ENCODE results near the gene DOCK10. TPM values are rescaled to one million over a fixed set of nuclear protein-coding genes. Genes with fewer than 3 reads are reported as not detected.

Gene DOCK10
- polyA plus RNA-seq, 1 donor (not counting 4 experiments of a cell fraction or from before 2014, with no cell fraction given), result 2.5 TPM

- Histone ChIP-seq H3K36me3 (ENCODE audit: control insufficient read depth in 2 of 2, extremely low read depth in 1 of 2, insufficient read depth in 2 of 2, low read length in 2 of 2) (no peaks in the 10 kb centered on the region), H3K4me3 (ENCODE audit: control insufficient read depth in 2 of 3, extremely low read depth in 1 of 3, insufficient read depth in 2 of 3, low read depth in 1 of 3, low read length in 3 of 3) (no peak overlapping the region), H3K4me2 (ENCODE audit: control insufficient read depth, extremely low read depth, insufficient read depth, low read depth, low read length) (no peak overlapping the region), H2AFZ (ENCODE audit: control insufficient read depth, low read length) (no peak overlapping the region), H3K9me3 (ENCODE audit: control insufficient read depth, low read depth, low read length) (no peaks in the 10 kb centered on the region), H3K27me3 (ENCODE audit: control insufficient read depth, extremely low read depth, insufficient read depth, low read length) (no peaks in the 10 kb centered on the region), H3K9ac (ENCODE audit: control insufficient read depth, extremely low read depth, insufficient read depth, low read length) (no peak overlapping the region), H3K4me1 (ENCODE audit: control insufficient read depth, extremely low read depth, insufficient read depth, low read length) (no peaks in the 10 kb centered on the region), H3K9me1 (ENCODE audit: control insufficient read depth, extremely low read depth, insufficient read depth, low read length) (no peaks in the 10 kb centered on the region), H3K27ac (ENCODE audit: control insufficient read depth, insufficient read depth, low read length) (no peak overlapping the region), H3K79me2 (ENCODE audit: control insufficient read depth, insufficient read depth, low read length) (no peaks in the 10 kb centered on the region), H4K20me1 (ENCODE audit: control insufficient read depth, extremely low read depth, insufficient read depth, low read length) (no peaks in the 10 kb centered on the region)
- TF ChIP-seq EZH2 (IDR thresholded peaks at IDR 0.05; ENCODE audit: low read length) (no peak), CTCF (optimal IDR thresholded peaks at IDR 0.05 in 1 of 3, IDR thresholded peaks at IDR 0.05 in 1 of 3, conservative IDR thresholded peaks at IDR 0.05 in 1 of 3; ENCODE audit: extremely low read depth in 1 of 3, insufficient read depth in 2 of 3, low read length in 3 of 3) (no peak)
- FAIRE-seq (no peak), DNase-seq (ENCODE audit: low read depth, low spot score) (no peak)
- dilution Hi-C loops (cut with MboI; ENCODE audit: extremely low pct_ligation_motif_present, low sequenced_read_pairs), result no loop called here
Observed at GRCh38 chr2:224997802-224998201, 44.5 kb downstream of the DOCK10 start.

- Histone ChIP-seq H3K4me3 (ENCODE audit: control insufficient read depth in 2 of 3, extremely low read depth in 1 of 3, insufficient read depth in 2 of 3, low read depth in 1 of 3, low read length in 3 of 3) (no peak overlapping the region), H3K27ac (ENCODE audit: control insufficient read depth, insufficient read depth, low read length) (no peak overlapping the region), H2AFZ (ENCODE audit: control insufficient read depth, low read length) (no peak overlapping the region), H3K9ac (ENCODE audit: control insufficient read depth, extremely low read depth, insufficient read depth, low read length) (no peak overlapping the region), H3K9me1 (ENCODE audit: control insufficient read depth, extremely low read depth, insufficient read depth, low read length) (no peaks in the 10 kb centered on the region), H3K4me2 (ENCODE audit: control insufficient read depth, extremely low read depth, insufficient read depth, low read depth, low read length) (no peak overlapping the region), H3K9me3 (ENCODE audit: control insufficient read depth, low read depth, low read length) (no peaks in the 10 kb centered on the region), H3K27me3 (ENCODE audit: control insufficient read depth, extremely low read depth, insufficient read depth, low read length) (no peaks in the 10 kb centered on the region), H3K79me2 (ENCODE audit: control insufficient read depth, insufficient read depth, low read length) (no peaks in the 10 kb centered on the region), H4K20me1 (ENCODE audit: control insufficient read depth, extremely low read depth, insufficient read depth, low read length) (no peaks in the 10 kb centered on the region), H3K4me1 (ENCODE audit: control insufficient read depth, extremely low read depth, insufficient read depth, low read length) (no peaks in the 10 kb centered on the region), H3K36me3 (ENCODE audit: control insufficient read depth in 2 of 2, extremely low read depth in 1 of 2, insufficient read depth in 2 of 2, low read length in 2 of 2) (no peaks in the 10 kb centered on the region)
- DNase-seq (ENCODE audit: low read depth, low spot score) (no peak), FAIRE-seq (no peak)
- dilution Hi-C loops (cut with MboI; ENCODE audit: extremely low pct_ligation_motif_present, low sequenced_read_pairs), result no loop called here
- TF ChIP-seq EZH2 (IDR thresholded peaks at IDR 0.05; ENCODE audit: low read length) (no peak), CTCF (optimal IDR thresholded peaks at IDR 0.05 in 1 of 3, IDR thresholded peaks at IDR 0.05 in 1 of 3, conservative IDR thresholded peaks at IDR 0.05 in 1 of 3; ENCODE audit: extremely low read depth in 1 of 3, insufficient read depth in 2 of 3, low read length in 3 of 3) (no peak)
Observed at GRCh38 chr2:224995419-224995818, 46.8 kb downstream of the DOCK10 start.
